Liver (tissue), 9 donors: ENCODE measurements around the gene DDX24. TPM values are rescaled to one million over a fixed set of nuclear protein-coding genes. Genes with fewer than 3 reads are reported as not detected.

Experiments
- DNase-seq: peaks from one replicate; pipeline ENCODE4 v3.0.0-alpha.2; 2017; ENCODE audit warnings: low spot score
- H3K27ac ChIP-seq, 2 donors: one replicate each; pipeline ENCODE4 v1.7.0; 2013; ENCODE audit warnings: inconsistent platforms in 2 of 2, low read length in 2 of 2, control low read depth in 1 of 2, low read depth in 1 of 2, mild to moderate bottlenecking in 1 of 2
- H3K27me3 ChIP-seq, 4 donors: one replicate each; pipeline versions ENCODE4 v1.6.1 to v1.7.0; 2013; ENCODE audit warnings: low read length in 3 of 4, inconsistent platforms in 1 of 4, mild to moderate bottlenecking in 1 of 4, moderate library complexity in 1 of 4; ENCODE audit not compliant: control insufficient read depth in 4 of 4, insufficient read depth in 4 of 4
- H3K36me3 ChIP-seq, 4 donors: one replicate each; pipeline versions ENCODE4 v1.6.1 to v1.7.0; 2013; ENCODE audit warnings: low read length in 3 of 4, mild to moderate bottlenecking in 3 of 4, low read depth in 1 of 4, moderate library complexity in 1 of 4; ENCODE audit not compliant: control insufficient read depth in 4 of 4, insufficient read depth in 3 of 4
- H3K4me1 ChIP-seq, 4 donors: one replicate each; pipeline versions ENCODE4 v1.6.1 to v1.7.0; 2013; ENCODE audit warnings: low read length in 3 of 4, mild to moderate bottlenecking in 3 of 4, moderate library complexity in 1 of 4; ENCODE audit not compliant: control insufficient read depth in 4 of 4, insufficient read depth in 4 of 4
- H3K4me3 ChIP-seq, 3 donors: one replicate each; pipeline versions ENCODE4 v1.6.1 to v1.7.0; 2013; ENCODE audit warnings: low read length in 3 of 3, control low read depth in 1 of 3, low read depth in 1 of 3, mild to moderate bottlenecking in 1 of 3
- H3K9ac ChIP-seq, 2 donors: one replicate each; pipeline ENCODE4 v1.7.0; 2013; ENCODE audit warnings: low read length in 2 of 2, mild to moderate bottlenecking in 2 of 2, moderate library complexity in 2 of 2, control low read depth in 1 of 2, low read depth in 1 of 2
- H3K9me3 ChIP-seq, 4 donors: one replicate each; pipeline versions ENCODE4 v1.6.1 to v1.7.0; 2013; ENCODE audit warnings: low read length in 3 of 4; ENCODE audit not compliant: control insufficient read depth in 4 of 4
- ATF3 ChIP-seq: IDR thresholded peaks from 2 replicates; pipeline ENCODE4 v1.6.1; 2016; ENCODE audit warnings: antibody characterized with exemption
- FOXA1 ChIP-seq: IDR thresholded peaks from 2 replicates; pipeline ENCODE4 v1.6.1; 2016; ENCODE audit warnings: antibody characterized with exemption
- FOXA2 ChIP-seq: IDR thresholded peaks from 2 replicates; pipeline ENCODE4 v1.6.1; 2016; ENCODE audit warnings: antibody characterized with exemption
- GABPA ChIP-seq, 2 donors: IDR thresholded peaks in 1 of 2; conservative IDR thresholded peaks in 1 of 2; 2 replicates each; pipeline ENCODE4 v1.6.1; 2016; ENCODE audit warnings: antibody characterized with exemption in 2 of 2, mild to moderate bottlenecking in 1 of 2, moderate library complexity in 1 of 2
- HNF4A ChIP-seq, 2 donors: conservative IDR thresholded peaks; 2 replicates each; pipeline ENCODE4 v1.6.1; 2016; ENCODE audit warnings: antibody characterized with exemption in 2 of 2, mild to moderate bottlenecking in 2 of 2
- HNF4G ChIP-seq: IDR thresholded peaks from 2 replicates; pipeline ENCODE4 v1.6.1; 2016; ENCODE audit warnings: antibody characterized with exemption
- JUND ChIP-seq, 2 donors: IDR thresholded peaks; 2 replicates each; pipeline ENCODE4 v1.6.1; 2016; ENCODE audit warnings: antibody characterized with exemption in 2 of 2
- MAX ChIP-seq: IDR thresholded peaks from 2 replicates; pipeline ENCODE4 v1.6.1; 2016; ENCODE audit warnings: antibody characterized with exemption
- NR2F2 ChIP-seq: IDR thresholded peaks from 2 replicates; pipeline ENCODE4 v1.6.1; 2016; ENCODE audit warnings: antibody characterized with exemption
- RAD21 ChIP-seq, 2 donors: IDR thresholded peaks; 2 replicates each; pipeline ENCODE4 v1.6.1; 2016; ENCODE audit warnings: antibody characterized with exemption in 2 of 2, mild to moderate bottlenecking in 2 of 2
- REST ChIP-seq: IDR thresholded peaks from 2 replicates; pipeline ENCODE4 v1.6.1; 2016; ENCODE audit warnings: antibody characterized with exemption, mild to moderate bottlenecking
- RXRA ChIP-seq, 2 donors: IDR thresholded peaks; 2 replicates each; pipeline ENCODE4 v1.6.1; 2017 to 2018; ENCODE audit warnings: antibody characterized with exemption in 2 of 2, mild to moderate bottlenecking in 1 of 2
- TAF1 ChIP-seq: conservative IDR thresholded peaks from 2 replicates; pipeline ENCODE4 v1.6.1; 2016; ENCODE audit warnings: antibody characterized with exemption, mild to moderate bottlenecking
- YY1 ChIP-seq: IDR thresholded peaks from 2 replicates; pipeline ENCODE4 v1.6.1; 2016; ENCODE audit warnings: antibody characterized with exemption, mild to moderate bottlenecking
- ZBTB33 ChIP-seq: IDR thresholded peaks from 2 replicates; pipeline ENCODE4 v1.6.1; 2016; ENCODE audit warnings: antibody characterized with exemption
- WGBS: extraction: QIAGEN DNeasy Blood & Tissue Kit; methylation state at CpG from one replicate; pipeline ENCODE4 v1.1.7; 2013; 5-methylcytosine and 5-hydroxymethylcytosine counted together
- polyA plus RNA-seq, 2 donors: library from polyadenylated mRNA; stranded (reverse) in 1 of 2; unstranded in 1 of 2; fragments of 200-250 nt in 1 of 2; fragments of >200 nt in 1 of 2; fragmentation: Nextera tagmentation in 1 of 2; extraction: Ambion mirVana in 1 of 2; gene quantifications; one replicate each; pipeline versions ENCODE4 v1.2.1 to v1.2.3, GENCODE V29; 2013 to 2015
- total RNA-seq, 2 donors: library from RNA; depleted of rRNA; stranded (reverse); fragments of >200 nt; gene quantifications; one replicate each; pipeline ENCODE4 v1.2.3, GENCODE V29; 2014
- TF ChIP-seq, protein P1 (sequence below): fragments of 150-350 bp; IDR thresholded peaks from 2 replicates; pipeline ENCODE4 v1.5.1; 2017; ENCODE audit warnings: improper control_type of control experiment, low read depth, low read length; ENCODE audit not compliant: missing input control
- donor health status: healthy.
- donor health status: healthy.
- donor health status: healthy.
- donor health status: healthy.
- donor health status: healthy.

Gene DDX24
- total and polyA plus RNA-seq, 4 donors: 33.8 to 59.7 (median 47.8) TPM

DNA sequence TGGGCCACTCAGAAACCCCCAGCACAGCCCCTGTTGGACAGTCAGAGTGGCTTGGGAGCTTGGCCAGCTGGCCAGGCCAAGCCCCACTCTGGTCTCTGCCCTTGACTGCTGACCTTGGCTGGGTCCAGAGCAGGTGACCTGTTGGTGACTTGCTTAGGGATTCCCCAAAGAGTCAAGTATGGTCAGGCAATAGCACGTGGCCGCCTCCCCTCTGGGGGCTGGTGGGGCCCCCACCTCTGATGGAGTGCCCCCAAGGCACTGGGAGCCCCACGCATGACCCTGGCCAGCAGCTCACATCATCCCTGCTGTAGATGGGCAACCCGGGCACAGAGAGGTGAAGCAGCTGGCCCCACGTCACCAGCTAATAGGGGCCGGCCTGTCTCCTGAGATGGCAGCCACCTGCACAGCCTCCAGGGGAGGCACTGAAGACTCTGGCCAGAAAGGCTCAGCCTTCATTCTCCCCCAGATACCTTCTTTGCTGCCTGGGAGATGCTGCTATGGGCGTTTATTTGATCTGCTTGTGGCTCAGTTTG lies 82.1 kb downstream of the DDX24 start:
- Histone ChIP-seq H3K27me3 (no peaks in the 10 kb centered on the region), H3K9me3 (no peaks in the 10 kb centered on the region), H3K27ac (no peak overlapping the region), H3K4me3 (no peak overlapping the region), H3K4me1 (no peaks in the 10 kb centered on the region), H3K9ac (no peak overlapping the region), H3K36me3 (no peaks in the 10 kb centered on the region)
- 84% methylated on average over 7 of the region's 7 CpGs for WGBS
- TF ChIP-seq FOXA1: no peak
- no peak for TF ChIP-seq MAX
- no peak for TF ChIP-seq ZBTB33
- no peak for TF ChIP-seq ATF3
- TF ChIP-seq RXRA (IDR thresholded peaks at IDR 0.05): no peak
- no peak for TF ChIP-seq GABPA (IDR thresholded peaks at IDR 0.05 in 1 of 2, conservative IDR thresholded peaks at IDR 0.05 in 1 of 2)
- no peak for TF ChIP-seq HNF4G
- TF ChIP-seq YY1: no peak
- no peak for TF ChIP-seq HNF4A (conservative IDR thresholded peaks at IDR 0.05)
- no peak for TF ChIP-seq REST
- no peak for TF ChIP-seq JUND (IDR thresholded peaks at IDR 0.05)
- no peak for TF ChIP-seq RAD21 (IDR thresholded peaks at IDR 0.05)
- TF ChIP-seq NR2F2: no peak
- TF ChIP-seq, protein P1, sequence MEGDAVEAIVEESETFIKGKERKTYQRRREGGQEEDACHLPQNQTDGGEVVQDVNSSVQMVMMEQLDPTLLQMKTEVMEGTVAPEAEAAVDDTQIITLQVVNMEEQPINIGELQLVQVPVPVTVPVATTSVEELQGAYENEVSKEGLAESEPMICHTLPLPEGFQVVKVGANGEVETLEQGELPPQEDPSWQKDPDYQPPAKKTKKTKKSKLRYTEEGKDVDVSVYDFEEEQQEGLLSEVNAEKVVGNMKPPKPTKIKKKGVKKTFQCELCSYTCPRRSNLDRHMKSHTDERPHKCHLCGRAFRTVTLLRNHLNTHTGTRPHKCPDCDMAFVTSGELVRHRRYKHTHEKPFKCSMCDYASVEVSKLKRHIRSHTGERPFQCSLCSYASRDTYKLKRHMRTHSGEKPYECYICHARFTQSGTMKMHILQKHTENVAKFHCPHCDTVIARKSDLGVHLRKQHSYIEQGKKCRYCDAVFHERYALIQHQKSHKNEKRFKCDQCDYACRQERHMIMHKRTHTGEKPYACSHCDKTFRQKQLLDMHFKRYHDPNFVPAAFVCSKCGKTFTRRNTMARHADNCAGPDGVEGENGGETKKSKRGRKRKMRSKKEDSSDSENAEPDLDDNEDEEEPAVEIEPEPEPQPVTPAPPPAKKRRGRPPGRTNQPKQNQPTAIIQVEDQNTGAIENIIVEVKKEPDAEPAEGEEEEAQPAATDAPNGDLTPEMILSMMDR: no peak
- no peak for TF ChIP-seq FOXA2
- TF ChIP-seq TAF1: no peak
- DNase-seq: no peak

Other genes starting within 250 kb of the DDX24 start
- not detected for gene FAM181A, start 153.9 kb downstream of the DDX24 start, total RNA-seq
- gene FAM181A, start 153.9 kb downstream of the DDX24 start, polyA plus RNA-seq: not detected
- under 1 TPM; 0.50 to 0.56 TPM for gene ASB2, start 104.6 kb downstream of the DDX24 start, total RNA-seq
- under 1 TPM; 0.18 to 0.27 TPM for gene ASB2, start 104.6 kb downstream of the DDX24 start, polyA plus RNA-seq
- gene CCDC197, start 83.9 kb downstream of the DDX24 start, total RNA-seq: not detected
- not detected for gene CCDC197, start 83.9 kb downstream of the DDX24 start, polyA plus RNA-seq
- gene OTUB2, start 54.9 kb downstream of the DDX24 start, total RNA-seq: under 1 TPM; 0.28 to 0.92 TPM
- under 1 TPM; 0.62 to 0.64 TPM for gene OTUB2, start 54.9 kb downstream of the DDX24 start, polyA plus RNA-seq
- 1 to 10 TPM; 3.7 to 4.4 TPM for gene IFI27L1, start 108 bp upstream of the DDX24 start, total RNA-seq
- 1 to 10 TPM; 6.8 to 8.1 TPM for gene IFI27L1, start 108 bp upstream of the DDX24 start, polyA plus RNA-seq
- 10 to 100 TPM; 12.7 to 25.8 TPM for gene IFI27, start 29.5 kb upstream of the DDX24 start, total RNA-seq
- 100 to 1,000 TPM in 1 of 2 donors, 10 to 100 TPM in 1; 58.6 to 170 TPM for gene IFI27, start 29.5 kb upstream of the DDX24 start, polyA plus RNA-seq
- gene IFI27L2, start 48.4 kb upstream of the DDX24 start, total RNA-seq: 1 to 10 TPM; 1.7 to 6.1 TPM
- gene IFI27L2, start 48.4 kb upstream of the DDX24 start, polyA plus RNA-seq: 1 to 10 TPM; 6.0 to 7.2 TPM
- 1 to 10 TPM in 1 of 2 donors, under 1 TPM in 1; 0.67 to 1.3 TPM for gene PPP4R4, start 93.1 kb upstream of the DDX24 start, total RNA-seq
- 1 to 10 TPM in 1 of 2 donors, under 1 TPM in 1; 0.52 to 2.4 TPM for gene PPP4R4, start 93.1 kb upstream of the DDX24 start, polyA plus RNA-seq
- 100 to 1,000 TPM; 105 to 256 TPM for gene SERPINA10, start 212.1 kb upstream of the DDX24 start, total RNA-seq
- 100 to 1,000 TPM; 131 to 363 TPM for gene SERPINA10, start 212.1 kb upstream of the DDX24 start, polyA plus RNA-seq
- gene SERPINA6, start 242.1 kb upstream of the DDX24 start, total RNA-seq: 100 to 1,000 TPM; 188 to 330 TPM
- 100 to 1,000 TPM; 327 to 357 TPM for gene SERPINA6, start 242.1 kb upstream of the DDX24 start, polyA plus RNA-seq